ENCODE results near the gene SYTL2.

GRCh38 chr11:85737738-85738137 lies 73.2 kb downstream of the SYTL2 start:
- TF ChIP-seq, protein P1, sequence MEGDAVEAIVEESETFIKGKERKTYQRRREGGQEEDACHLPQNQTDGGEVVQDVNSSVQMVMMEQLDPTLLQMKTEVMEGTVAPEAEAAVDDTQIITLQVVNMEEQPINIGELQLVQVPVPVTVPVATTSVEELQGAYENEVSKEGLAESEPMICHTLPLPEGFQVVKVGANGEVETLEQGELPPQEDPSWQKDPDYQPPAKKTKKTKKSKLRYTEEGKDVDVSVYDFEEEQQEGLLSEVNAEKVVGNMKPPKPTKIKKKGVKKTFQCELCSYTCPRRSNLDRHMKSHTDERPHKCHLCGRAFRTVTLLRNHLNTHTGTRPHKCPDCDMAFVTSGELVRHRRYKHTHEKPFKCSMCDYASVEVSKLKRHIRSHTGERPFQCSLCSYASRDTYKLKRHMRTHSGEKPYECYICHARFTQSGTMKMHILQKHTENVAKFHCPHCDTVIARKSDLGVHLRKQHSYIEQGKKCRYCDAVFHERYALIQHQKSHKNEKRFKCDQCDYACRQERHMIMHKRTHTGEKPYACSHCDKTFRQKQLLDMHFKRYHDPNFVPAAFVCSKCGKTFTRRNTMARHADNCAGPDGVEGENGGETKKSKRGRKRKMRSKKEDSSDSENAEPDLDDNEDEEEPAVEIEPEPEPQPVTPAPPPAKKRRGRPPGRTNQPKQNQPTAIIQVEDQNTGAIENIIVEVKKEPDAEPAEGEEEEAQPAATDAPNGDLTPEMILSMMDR (conservative IDR thresholded peaks at IDR 0.05 in 1 of 2, IDR thresholded peaks at IDR 0.05 in 1 of 2; ENCODE audit: low read depth in 1 of 2, low read length in 2 of 2), result no peak
- TF ChIP-seq EZH2 (IDR thresholded peaks at IDR 0.05; ENCODE audit: low read length, missing control alignments), result no peak
